Duodenal mucosa (tissue), 2 donors: ENCODE data around the gene MAN1B1.

ENCODE experiments used
- H3K27ac ChIP-seq: one replicate; pipeline ENCODE4 v1.7.0; 2013; ENCODE audit warnings: low read depth, low read length
- H3K27me3 ChIP-seq, 2 donors: one replicate each; pipeline ENCODE4 v1.7.0; 2013; ENCODE audit warnings: low read length in 2 of 2, control low read depth in 1 of 2; ENCODE audit not compliant: insufficient read depth in 2 of 2, control insufficient read depth in 1 of 2
- H3K36me3 ChIP-seq, 2 donors: one replicate each; pipeline ENCODE4 v1.7.0; 2013; ENCODE audit warnings: low read length in 2 of 2, control low read depth in 1 of 2; ENCODE audit not compliant: insufficient read depth in 2 of 2, control insufficient read depth in 1 of 2
- H3K4me1 ChIP-seq, 2 donors: one replicate each; pipeline ENCODE4 v1.7.0; 2013; ENCODE audit warnings: low read length in 2 of 2, control low read depth in 1 of 2; ENCODE audit not compliant: insufficient read depth in 2 of 2, control insufficient read depth in 1 of 2
- H3K4me3 ChIP-seq, 2 donors: one replicate each; pipeline ENCODE4 v1.7.0; 2013; ENCODE audit warnings: low read length in 2 of 2, low read depth in 1 of 2
- H3K9ac ChIP-seq, 2 donors: one replicate each; pipeline ENCODE4 v1.7.0; 2013; ENCODE audit warnings: low read length in 2 of 2, low read depth in 1 of 2
- H3K9me3 ChIP-seq, 2 donors: one replicate each; pipeline ENCODE4 v1.7.0; 2013; ENCODE audit warnings: low read length in 2 of 2, control low read depth in 1 of 2; ENCODE audit not compliant: control insufficient read depth in 1 of 2

Gene MAN1B1

DNA sequence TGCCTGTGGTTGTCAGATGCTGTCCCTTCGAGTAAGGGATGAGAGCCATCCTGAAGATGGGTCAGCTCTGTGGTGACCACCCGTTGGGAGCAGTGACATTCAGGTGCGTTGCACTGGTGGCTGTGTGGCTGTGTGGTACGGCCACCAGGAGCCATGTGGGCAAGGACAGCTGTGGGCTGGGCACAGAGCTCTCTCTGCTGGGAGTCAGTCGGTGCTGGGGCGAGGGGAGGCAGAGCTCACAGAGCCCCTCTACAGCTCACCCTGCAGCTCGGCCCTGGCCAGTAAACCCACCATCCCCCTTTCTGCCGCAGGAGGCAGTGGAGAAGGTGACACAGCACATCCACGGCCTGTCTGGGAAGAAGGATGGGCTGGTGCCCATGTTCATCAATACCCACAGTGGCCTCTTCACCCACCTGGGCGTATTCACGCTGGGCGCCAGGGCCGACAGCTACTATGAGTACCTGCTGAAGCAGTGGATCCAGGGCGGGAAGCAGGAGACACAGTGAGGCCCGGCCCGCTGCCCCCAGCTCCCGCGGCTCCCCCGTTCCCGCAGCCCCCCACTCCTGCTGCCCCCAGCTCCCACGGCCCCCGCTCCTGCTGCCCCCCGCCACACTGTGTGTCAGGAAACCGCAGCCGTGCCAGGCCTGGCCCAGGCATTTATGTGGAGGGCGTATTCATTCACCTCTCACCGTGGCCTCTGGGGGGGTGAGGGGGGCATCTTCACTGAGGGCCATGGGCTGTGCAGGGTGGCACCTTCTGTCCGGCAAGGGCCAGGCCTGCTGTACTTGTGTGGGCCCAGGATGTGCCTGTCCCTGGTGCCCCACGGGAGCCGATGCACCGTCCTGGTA is 19.3 kb downstream of the MAN1B1 start:
- Histone ChIP-seq H3K9me3 (peaks cover 4 to 12% of the 10 kb centered on the region in 2 donors), H3K4me3 (no peak overlapping the region), H3K4me1 (no peaks in the 10 kb centered on the region), H3K27me3 (no peaks in the 10 kb centered on the region), H3K27ac (no peak overlapping the region), H3K9ac (no peak overlapping the region), H3K36me3 (peaks cover 37 to 91% of the 10 kb centered on the region in 2 donors)

DNA sequence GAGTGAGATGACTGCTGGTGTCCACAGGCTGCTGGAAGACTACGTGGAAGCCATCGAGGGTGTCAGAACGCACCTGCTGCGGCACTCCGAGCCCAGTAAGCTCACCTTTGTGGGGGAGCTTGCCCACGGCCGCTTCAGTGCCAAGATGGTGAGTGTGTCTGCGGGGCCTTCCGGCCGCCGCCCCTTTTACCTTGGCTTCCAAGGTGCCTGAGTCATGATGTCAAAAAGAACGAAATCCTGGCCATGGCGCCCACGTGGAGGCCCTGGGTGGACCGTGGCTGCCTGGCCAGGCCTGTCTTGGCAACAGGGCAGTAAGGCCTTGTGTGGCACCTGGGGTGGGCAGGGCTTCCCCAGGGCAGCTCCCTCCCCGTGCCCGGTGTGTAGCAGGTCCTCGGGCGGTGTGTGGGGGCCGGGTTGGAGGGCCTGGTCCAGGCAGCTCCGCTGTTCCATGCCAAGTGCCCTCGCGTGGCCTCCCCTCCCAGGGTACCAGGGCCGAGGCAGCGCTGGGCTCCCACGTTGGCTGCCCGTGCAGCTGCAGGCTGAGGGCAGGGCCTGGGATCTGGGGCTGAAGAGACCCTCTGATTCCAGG is 20.0 kb downstream of the MAN1B1 start:
- no peak overlapping the region for H3K4me3 ChIP-seq
- H3K27ac ChIP-seq: no peak overlapping the region
- H3K9me3 ChIP-seq: peaks cover 4 to 12% of the 10 kb centered on the region in 2 donors
- peaks cover 30 to 84% of the 10 kb centered on the region in 2 donors for H3K36me3 ChIP-seq
- H3K9ac ChIP-seq: no peak overlapping the region
- no peaks in the 10 kb centered on the region for H3K4me1 ChIP-seq
- H3K27me3 ChIP-seq: no peaks in the 10 kb centered on the region

DNA sequence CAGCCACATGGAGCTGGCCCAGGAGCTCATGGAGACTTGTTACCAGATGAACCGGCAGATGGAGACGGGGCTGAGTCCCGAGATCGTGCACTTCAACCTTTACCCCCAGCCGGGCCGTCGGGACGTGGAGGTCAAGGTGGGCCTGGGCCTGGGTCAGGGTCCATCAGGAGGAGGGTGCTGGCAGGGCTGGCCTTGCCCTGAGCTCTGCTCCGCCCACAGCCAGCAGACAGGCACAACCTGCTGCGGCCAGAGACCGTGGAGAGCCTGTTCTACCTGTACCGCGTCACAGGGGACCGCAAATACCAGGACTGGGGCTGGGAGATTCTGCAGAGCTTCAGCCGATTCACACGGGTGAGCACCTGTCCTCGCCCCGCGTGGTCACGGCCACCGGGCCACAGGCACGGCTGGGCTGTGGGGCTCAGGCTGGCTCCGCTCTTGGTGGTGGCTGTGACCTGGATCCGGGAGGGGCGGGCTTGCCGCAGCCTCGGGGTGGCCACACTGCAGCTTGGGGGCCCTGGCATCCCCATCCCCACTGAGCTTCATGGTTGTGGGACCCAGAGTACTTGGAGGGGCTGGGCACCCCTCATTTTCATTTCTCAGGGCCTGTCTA is 20.6 kb downstream of the MAN1B1 start:
- H3K36me3 ChIP-seq: peaks cover 23 to 78% of the 10 kb centered on the region in 2 donors
- no peaks in the 10 kb centered on the region for H3K4me1 ChIP-seq
- H3K27me3 ChIP-seq: no peaks in the 10 kb centered on the region
- H3K4me3 ChIP-seq: no peak overlapping the region
- no peak overlapping the region for H3K9ac ChIP-seq
- H3K9me3 ChIP-seq: peaks cover 4 to 6% of the 10 kb centered on the region in 2 donors
- no peak overlapping the region for H3K27ac ChIP-seq

DNA sequence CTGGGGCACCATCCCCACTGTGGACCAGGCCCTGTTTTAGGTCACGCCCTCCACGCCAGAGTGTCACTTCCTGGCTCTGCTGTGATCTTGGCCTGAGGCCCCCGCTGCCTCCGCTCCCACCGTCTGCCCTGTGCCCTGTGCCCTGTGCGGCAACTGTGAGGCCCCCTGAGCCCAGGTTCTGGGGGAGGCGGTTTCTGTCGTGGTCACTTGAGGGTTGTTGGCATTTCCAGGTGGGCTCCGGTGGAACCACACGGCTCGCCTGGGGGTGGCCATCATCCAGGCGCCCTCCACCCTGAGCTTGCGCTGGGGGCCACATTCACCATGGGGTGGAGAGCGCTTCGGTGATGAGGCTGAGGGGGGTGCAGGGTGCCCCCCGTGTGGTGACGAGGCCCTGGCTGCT is 21.2 kb downstream of the MAN1B1 start:
- Histone ChIP-seq H3K27me3 (no peaks in the 10 kb centered on the region), H3K9me3 (peaks cover under 1 to 4% of the 10 kb centered on the region in 2 donors), H3K4me3 (no peak overlapping the region), H3K36me3 (peaks cover 17 to 76% of the 10 kb centered on the region in 2 donors), H3K9ac (no peak overlapping the region), H3K4me1 (no peaks in the 10 kb centered on the region), H3K27ac (no peak overlapping the region)

DNA sequence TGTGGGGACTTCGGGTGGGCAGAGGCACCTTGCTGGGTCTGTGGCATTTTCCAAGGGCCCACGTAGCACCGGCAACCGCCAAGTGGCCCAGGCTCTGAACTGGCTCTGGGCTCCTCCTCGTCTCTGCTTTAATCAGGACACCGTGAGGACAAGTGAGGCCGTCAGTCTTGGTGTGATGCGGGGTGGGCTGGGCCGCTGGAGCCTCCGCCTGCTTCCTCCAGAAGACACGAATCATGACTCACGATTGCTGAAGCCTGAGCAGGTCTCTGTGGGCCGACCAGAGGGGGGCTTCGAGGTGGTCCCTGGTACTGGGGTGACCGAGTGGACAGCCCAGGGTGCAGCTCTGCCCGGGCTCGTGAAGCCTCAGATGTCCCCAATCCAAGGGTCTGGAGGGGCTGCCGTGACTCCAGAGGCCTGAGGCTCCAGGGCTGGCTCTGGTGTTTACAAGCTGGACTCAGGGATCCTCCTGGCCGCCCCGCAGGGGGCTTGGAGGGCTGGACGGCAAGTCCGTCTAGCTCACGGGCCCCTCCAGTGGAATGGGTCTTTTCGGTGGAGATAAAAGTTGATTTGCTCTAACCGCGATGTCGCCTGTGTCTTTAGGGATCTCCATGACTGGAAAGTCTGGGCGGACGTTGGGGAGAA is 21.9 kb downstream of the MAN1B1 start:
- Histone ChIP-seq H3K4me1 (no peaks in the 10 kb centered on the region), H3K27me3 (no peaks in the 10 kb centered on the region), H3K9ac (no peak overlapping the region), H3K27ac (no peak overlapping the region), H3K9me3 (no peaks in the 10 kb centered on the region), H3K36me3 (peaks cover 10 to 70% of the 10 kb centered on the region in 2 donors), H3K4me3 (no peak overlapping the region)

DNA sequence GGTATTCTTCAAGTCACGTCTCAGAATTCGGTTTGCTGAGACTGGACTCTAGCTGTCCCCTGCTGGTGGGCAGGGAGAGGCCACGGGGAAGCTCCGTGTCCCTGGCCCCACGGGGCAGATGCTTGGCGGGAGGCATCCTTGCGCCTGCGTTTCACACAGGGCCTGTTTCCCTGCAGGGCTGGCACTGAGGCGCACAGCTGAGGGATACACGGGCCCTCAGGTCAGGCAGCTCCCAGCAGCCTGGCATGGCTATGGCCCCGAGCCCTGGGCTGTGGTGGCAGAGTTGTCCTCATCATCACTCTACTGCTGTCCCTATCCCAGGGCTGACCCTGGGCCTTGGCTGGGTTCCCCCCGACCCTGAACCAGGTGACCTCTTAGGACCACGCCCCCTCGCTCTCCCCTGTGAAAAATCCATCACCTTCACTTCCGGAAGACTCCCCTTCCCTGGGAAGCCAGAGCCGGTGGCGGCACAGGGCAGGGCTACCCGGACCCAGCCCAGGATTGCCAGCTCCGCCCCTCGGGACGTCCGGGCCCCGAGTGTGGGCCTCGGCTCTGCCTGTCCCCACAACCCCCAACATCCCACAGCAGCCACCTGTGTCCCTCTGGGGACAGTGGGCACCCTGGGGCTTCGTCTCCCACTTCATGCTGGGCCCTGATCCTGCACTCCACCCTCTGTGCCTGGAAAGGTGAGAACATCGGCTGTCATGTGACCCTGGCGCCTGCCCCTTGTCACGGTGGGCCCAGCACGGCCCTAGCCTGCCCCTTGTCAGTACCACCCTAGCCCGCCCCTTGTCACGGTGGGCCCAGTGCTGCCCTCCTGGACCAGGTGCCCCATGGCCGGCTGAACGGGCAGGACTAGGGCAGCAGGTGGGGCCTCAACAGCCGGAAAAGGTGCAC is 22.7 kb downstream of the MAN1B1 start:
- peaks cover 8 to 64% of the 10 kb centered on the region in 2 donors for H3K36me3 ChIP-seq
- H3K9ac ChIP-seq: no peak overlapping the region
- no peak overlapping the region for H3K4me3 ChIP-seq
- H3K9me3 ChIP-seq: no peaks in the 10 kb centered on the region
- no peaks in the 10 kb centered on the region for H3K27me3 ChIP-seq
- no peaks in the 10 kb centered on the region for H3K4me1 ChIP-seq
- H3K27ac ChIP-seq: no peak overlapping the region

DNA sequence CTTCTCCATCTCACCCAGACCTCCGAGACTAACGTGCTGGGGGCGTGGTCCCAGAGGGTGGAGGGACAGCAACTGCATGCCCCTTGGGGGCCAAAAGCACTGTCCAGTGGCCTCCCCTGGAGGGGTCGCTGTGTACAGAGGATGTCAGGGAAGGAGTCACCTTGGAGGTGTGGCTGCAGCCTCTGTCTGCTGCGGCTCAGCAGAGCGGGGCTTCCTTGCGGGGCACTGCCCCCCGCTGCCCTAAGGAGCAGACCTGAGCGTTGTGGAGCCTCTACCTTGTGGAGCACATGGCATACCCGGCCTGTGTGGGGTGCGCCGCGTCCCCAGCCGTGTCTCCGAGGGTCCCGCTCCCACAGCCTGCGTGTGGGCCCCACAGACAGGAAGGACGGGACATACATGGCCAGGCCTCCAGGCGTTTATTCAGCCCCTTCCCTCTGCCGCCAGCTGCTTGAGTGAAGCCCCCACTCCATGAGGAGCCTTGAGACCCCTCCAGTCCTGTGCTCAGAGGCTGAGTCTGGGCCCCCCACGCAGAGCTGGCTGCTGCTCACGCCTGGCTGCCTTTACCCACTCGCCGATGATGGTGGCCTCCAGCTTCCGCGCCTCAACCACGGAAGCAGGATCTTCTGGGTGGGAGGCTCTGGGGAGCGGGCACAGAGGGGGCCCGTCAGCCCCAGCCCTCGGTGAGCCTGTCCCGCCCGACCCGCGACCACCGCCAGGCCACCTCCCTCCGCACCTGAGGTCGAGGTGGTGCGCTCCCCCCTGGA is 23.5 kb downstream of the MAN1B1 start:
- peaks cover 8 to 59% of the 10 kb centered on the region in 2 donors for H3K36me3 ChIP-seq
- H3K4me1 ChIP-seq: peaks cover 0 to 6% of the 10 kb centered on the region in 2 donors
- H3K9me3 ChIP-seq: no peaks in the 10 kb centered on the region
- H3K9ac ChIP-seq: no peak overlapping the region
- H3K4me3 ChIP-seq: no peak overlapping the region
- peaks cover 0 to 4% of the 10 kb centered on the region in 2 donors for H3K27me3 ChIP-seq
- no peak overlapping the region for H3K27ac ChIP-seq

DNA sequence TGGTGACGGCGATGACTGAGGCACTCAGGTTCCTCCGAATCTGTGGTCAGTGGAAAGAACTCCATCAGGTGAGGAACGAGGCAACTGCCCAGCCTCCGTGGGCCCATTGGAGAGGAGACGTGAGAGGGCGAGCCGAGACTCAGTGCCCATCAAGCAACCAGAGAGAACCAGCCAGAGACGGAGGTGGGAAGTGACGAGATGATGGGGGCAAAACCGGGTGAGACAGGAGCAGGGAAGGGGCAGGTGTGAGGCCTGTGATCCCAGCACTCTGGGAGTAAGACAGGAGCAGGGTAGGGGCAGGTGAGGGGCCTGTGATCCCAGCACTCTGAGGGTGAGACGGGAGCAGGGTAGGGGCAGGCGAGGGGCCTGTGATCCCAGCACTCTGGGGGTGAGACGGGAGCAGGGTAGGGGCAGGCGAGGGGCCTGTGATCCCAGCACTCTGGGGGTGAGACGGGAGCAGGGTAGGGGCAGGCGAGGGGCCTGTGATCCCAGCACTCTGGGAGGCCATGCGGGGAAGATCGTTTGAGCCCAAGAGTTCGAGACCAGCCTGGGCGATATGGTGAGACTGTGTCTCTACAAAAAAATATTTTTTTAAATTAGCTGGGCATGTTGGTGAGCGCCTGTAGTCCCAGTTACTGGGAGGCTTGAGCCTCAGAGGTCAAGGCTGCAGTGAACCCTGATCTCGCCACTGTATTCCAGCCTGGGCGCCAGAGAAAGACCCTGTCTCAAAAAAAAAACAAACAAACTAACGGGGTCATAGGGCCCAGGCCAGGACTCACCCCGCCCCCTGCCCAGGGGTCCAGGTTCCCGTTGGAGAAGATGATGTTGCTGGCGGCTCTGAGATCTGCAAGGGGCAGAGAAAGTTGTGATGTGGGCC is 24.4 kb downstream of the MAN1B1 start:
- Histone ChIP-seq H3K9ac (no peak overlapping the region), H3K36me3 (peaks cover 8 to 51% of the 10 kb centered on the region in 2 donors), H3K27ac (no peak overlapping the region), H3K9me3 (no peaks in the 10 kb centered on the region), H3K4me3 (no peak overlapping the region), H3K27me3 (peaks cover 7 to 13% of the 10 kb centered on the region in 2 donors), H3K4me1 (peaks cover 0 to 7% of the 10 kb centered on the region in 2 donors)
